ENCODE data around the gene ZBED4.

Gene ZBED4

GRCh38 chr22:49927483-49928184, 74.0 kb downstream of the ZBED4 start:
- no peak overlapping the region for H3K4me3 ChIP-seq (ENCODE audit: low read depth, low read length)
- no peaks in the 10 kb centered on the region for H3K36me3 ChIP-seq (ENCODE audit: control insufficient read depth, insufficient read depth, low read length)
- no peaks in the 10 kb centered on the region for H3K27me3 ChIP-seq (ENCODE audit: control insufficient read depth, insufficient read depth, low read length)
- H3K4me1 ChIP-seq, result no peaks in the 10 kb centered on the region
- H3K9me3 ChIP-seq (ENCODE audit: control insufficient read depth, low read length), result no peaks in the 10 kb centered on the region
- no peak overlapping the region for H3K9ac ChIP-seq
- no peaks in the 10 kb centered on the region for H3K79me2 ChIP-seq
- H2AFZ ChIP-seq, result no peak overlapping the region
- no peak overlapping the region for H3K4me2 ChIP-seq (ENCODE audit: low read length)
- H3K27ac ChIP-seq, result no peak overlapping the region
- no peak for TF ChIP-seq CTCF (IDR thresholded peaks at IDR 0.05)

- H3K9ac ChIP-seq, result no peak overlapping the region
- TF ChIP-seq CTCF (IDR thresholded peaks at IDR 0.05), result no peak
- no peak overlapping the region for H2AFZ ChIP-seq
- H3K27me3 ChIP-seq (ENCODE audit: control insufficient read depth, insufficient read depth, low read length), result no peaks in the 10 kb centered on the region
- no peaks in the 10 kb centered on the region for H3K36me3 ChIP-seq (ENCODE audit: control insufficient read depth, insufficient read depth, low read length)
- no peaks in the 10 kb centered on the region for H3K79me2 ChIP-seq
- no peaks in the 10 kb centered on the region for H3K9me3 ChIP-seq (ENCODE audit: control insufficient read depth, low read length)
- no peak overlapping the region for H3K4me3 ChIP-seq (ENCODE audit: low read depth, low read length)
- H3K27ac ChIP-seq, result no peak overlapping the region
- H3K4me1 ChIP-seq, result no peaks in the 10 kb centered on the region
- H3K4me2 ChIP-seq (ENCODE audit: low read length), result no peak overlapping the region
Observed at GRCh38 chr22:49928185-49928495, 74.5 kb downstream of the ZBED4 start.

- Histone ChIP-seq H3K9ac (no peak overlapping the region), H3K9me3 (ENCODE audit: control insufficient read depth, low read length) (no peaks in the 10 kb centered on the region), H3K4me3 (ENCODE audit: low read depth, low read length) (no peak overlapping the region), H3K4me2 (ENCODE audit: low read length) (no peak overlapping the region), H3K4me1 (no peaks in the 10 kb centered on the region), H3K27ac (no peak overlapping the region), H3K36me3 (ENCODE audit: control insufficient read depth, insufficient read depth, low read length) (no peaks in the 10 kb centered on the region), H3K79me2 (no peaks in the 10 kb centered on the region), H2AFZ (no peak overlapping the region), H3K27me3 (ENCODE audit: control insufficient read depth, insufficient read depth, low read length) (no peaks in the 10 kb centered on the region)
- no peak for TF ChIP-seq CTCF (IDR thresholded peaks at IDR 0.05)
Observed at GRCh38 chr22:49928555-49929210, 75.0 kb downstream of the ZBED4 start.

GRCh38 chr22:49929211-49929979, 75.8 kb downstream of the ZBED4 start:
- no peaks in the 10 kb centered on the region for H3K9me3 ChIP-seq (ENCODE audit: control insufficient read depth, low read length)
- H3K79me2 ChIP-seq, result no peaks in the 10 kb centered on the region
- H3K36me3 ChIP-seq (ENCODE audit: control insufficient read depth, insufficient read depth, low read length), result no peaks in the 10 kb centered on the region
- no peak overlapping the region for H3K4me3 ChIP-seq (ENCODE audit: low read depth, low read length)
- peak overlapping the region; percentile 59 for H3K4me2 ChIP-seq (ENCODE audit: low read length)
- H2AFZ ChIP-seq, result no peak overlapping the region
- H3K27ac ChIP-seq, result no peak overlapping the region
- H3K9ac ChIP-seq, result no peak overlapping the region
- H3K27me3 ChIP-seq (ENCODE audit: control insufficient read depth, insufficient read depth, low read length), result no peaks in the 10 kb centered on the region
- TF ChIP-seq CTCF (IDR thresholded peaks at IDR 0.05), result peak; percentile 49
- no peaks in the 10 kb centered on the region for H3K4me1 ChIP-seq
